Lower leg skin (tissue), 4 donors: ENCODE results near the gene NCKAP5. TPM values are rescaled to one million over a fixed set of nuclear protein-coding genes. Genes with fewer than 3 reads are reported as not detected.

Source experiments
- DNase-seq, 2 donors: peaks; one replicate each; pipeline ENCODE4 v3.0.0-alpha.2; 2019; ENCODE audit warnings: low spot score in 2 of 2
- H3K4me3 ChIP-seq: fragments of 200-600 bp; sonication (generic); 2 replicates; pipeline ENCODE4 v1.5.1; 2017; ENCODE audit warnings: mild to moderate bottlenecking, low read depth; ENCODE audit not compliant: poor library complexity, severe bottlenecking
- CTCF ChIP-seq, 3 donors: fragments of 450-650 bp; IDR thresholded peaks; one replicate each; pipeline ENCODE4 v1.5.1; 2016; ENCODE audit warnings: antibody characterized with exemption in 3 of 3, mild to moderate bottlenecking in 3 of 3, moderate library complexity in 2 of 3
- POLR2A ChIP-seq, 2 donors: fragments of 450-650 bp; IDR thresholded peaks; one replicate each; pipeline ENCODE4 v1.6.1; 2016 to 2017; ENCODE audit warnings: antibody characterized with exemption in 2 of 2, mild to moderate bottlenecking in 1 of 2, moderate library complexity in 1 of 2
- WGBS, 2 donors: methylation state at CpG; one replicate each; pipeline ENCODE4 v1.1.5; 2018; 5-methylcytosine and 5-hydroxymethylcytosine counted together
- intact Hi-C: fragments of 100-400 bp; cut with DNase I; formaldehyde crosslinking; loops from one replicate; pipeline ENCODE4 v1.15.0; 2023; ENCODE audit warnings: low total_unique reads
- total RNA-seq, 4 donors: library from RNA; depleted of rRNA; stranded (reverse); fragments of >200 nt; gene quantifications; one replicate each; pipeline ENCODE4 v1.1.0, GENCODE V29; 2016

The NCKAP5 gene
- total RNA-seq, 4 donors from 2014 or later: 2.0 to 5.1 (median 3.6) TPM

- DNase-seq: no peak
- intact Hi-C loops: no loop called here
- no peak overlapping the region for H3K4me3 ChIP-seq
- WGBS, 2 donors: 81 to 89% methylated on average over 5 of the region's 5 CpGs
- TF ChIP-seq CTCF (IDR thresholded peaks at IDR 0.05) (no peak), POLR2A (IDR thresholded peaks at IDR 0.05) (no peak)
These were observed 592.8 kb downstream of the NCKAP5 start for GRCh38 chr2:132975193-132976105.

- TF ChIP-seq POLR2A (IDR thresholded peaks at IDR 0.05): no peak
- intact Hi-C loops: no loop called here
- DNase-seq: no peak
- H3K4me3 ChIP-seq: no peak overlapping the region
- WGBS, 2 donors: 66 to 71% methylated on average over 11 of the region's 11 CpGs
These were observed 593.7 kb downstream of the NCKAP5 start for GRCh38 chr2:132974467-132975095.

DNA sequence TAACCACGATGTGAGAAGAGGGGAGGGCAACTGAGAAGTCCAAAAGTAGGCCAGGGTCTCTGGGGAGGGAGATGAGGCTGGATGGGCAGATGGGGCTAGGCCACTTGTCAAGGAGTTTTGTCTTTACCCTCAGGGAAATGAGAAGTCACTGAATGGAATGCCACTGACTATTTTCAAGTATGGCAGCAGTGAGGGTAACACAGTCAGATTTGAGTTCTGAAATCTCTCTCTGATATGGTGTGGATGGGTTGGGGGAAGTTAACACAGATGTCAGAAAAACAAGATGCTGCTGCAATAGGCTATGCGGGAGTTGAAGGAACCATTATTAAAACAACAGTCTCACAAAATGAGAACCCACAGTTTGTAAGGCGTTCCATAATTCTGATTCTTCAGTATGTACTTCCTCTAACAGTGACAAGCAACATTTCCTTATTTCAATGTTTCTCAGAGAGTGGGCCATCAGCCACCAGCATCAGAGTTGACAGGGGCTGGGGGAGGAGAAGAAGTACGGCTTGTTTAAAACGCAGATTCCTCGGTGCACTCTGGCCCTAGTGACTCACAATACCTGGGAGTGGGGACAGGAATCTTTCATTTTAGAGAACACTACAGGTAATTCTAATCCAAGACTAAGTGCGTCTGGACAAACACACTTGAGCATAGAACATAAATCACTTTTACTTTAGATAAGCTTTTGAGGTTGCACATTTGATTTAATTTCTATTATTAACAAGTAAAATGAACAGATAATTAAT, 596.8 kb downstream of the NCKAP5 start:
- 67 to 69% methylated on average over 7 of the region's 7 CpGs for WGBS, 2 donors
- H3K4me3 ChIP-seq: no peak overlapping the region
- TF ChIP-seq POLR2A (IDR thresholded peaks at IDR 0.05) (no peak), CTCF (IDR thresholded peaks at IDR 0.05) (no peak)
- intact Hi-C loops: no loop called here
- no peak for DNase-seq

DNA sequence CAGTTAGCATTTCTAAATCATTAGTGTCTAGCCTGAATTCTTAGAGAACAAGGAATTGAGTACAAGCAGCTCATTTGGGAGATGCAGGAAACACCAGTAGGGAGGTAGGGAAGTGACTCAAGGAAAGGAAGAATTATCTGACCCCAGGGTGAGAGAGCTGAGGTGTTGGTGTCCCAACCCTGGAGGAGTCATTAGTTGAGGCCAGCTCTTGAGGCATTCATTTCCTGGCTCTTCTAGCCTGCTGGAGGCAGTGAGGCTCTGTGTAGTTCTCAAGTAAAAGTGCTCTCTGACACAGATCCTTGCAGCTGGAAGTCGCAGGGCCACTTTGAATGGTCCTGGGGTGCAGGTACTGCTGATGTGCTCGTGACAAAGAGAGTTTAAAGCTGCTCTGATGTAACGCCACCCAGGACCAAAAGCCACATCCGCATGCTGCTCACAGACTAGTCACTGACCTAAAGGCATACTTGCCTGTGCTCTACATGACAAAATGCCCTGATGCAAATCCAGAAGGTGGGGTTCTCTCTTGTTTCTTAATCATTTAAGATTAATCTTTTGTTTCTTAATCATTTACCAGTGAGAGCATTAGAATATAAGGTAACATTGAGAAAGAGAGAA, 598.8 kb downstream of the NCKAP5 start:
- WGBS, 2 donors: 89 to 98% methylated on average over 4 of the region's 4 CpGs
- intact Hi-C loops: no loop called here
- DNase-seq: no peak
- TF ChIP-seq CTCF (IDR thresholded peaks at IDR 0.05): no peak
- TF ChIP-seq POLR2A (IDR thresholded peaks at IDR 0.05): no peak
- no peak overlapping the region for H3K4me3 ChIP-seq

GRCh38 chr2:132965460-132965859, 602.8 kb downstream of the NCKAP5 start:
- no peak overlapping the region for H3K4me3 ChIP-seq
- intact Hi-C loops: no loop called here
- DNase-seq: no peak
- TF ChIP-seq CTCF (IDR thresholded peaks at IDR 0.05) (no peak), POLR2A (IDR thresholded peaks at IDR 0.05) (no peak)
